Nephron progenitor cell (in vitro differentiated cells): ENCODE measurements around the gene DSTN.
A peak's percentile ranks its signal among the peaks of the same experiment; 100 is the strongest.

Experiments
- DNase-seq: peaks from one replicate; pipeline ENCODE4 v3.0.0; 2021
- H3K27ac Mint-ChIP-seq: 2 replicates; pipeline ENCODE4 v1.8.0; 2021; ENCODE audit warnings: mild to moderate bottlenecking, moderate library complexity, mixed read lengths
- H3K27me3 Mint-ChIP-seq: 2 replicates; pipeline ENCODE4 v1.8.0; 2021; ENCODE audit warnings: mild to moderate bottlenecking, low read depth, mixed read lengths; ENCODE audit not compliant: poor library complexity
- H3K36me3 Mint-ChIP-seq: 2 replicates; pipeline ENCODE4 v1.8.0; 2021; ENCODE audit warnings: low read depth, mixed read lengths
- H3K4me1 Mint-ChIP-seq: 2 replicates; pipeline ENCODE4 v1.8.0; 2021; ENCODE audit warnings: mixed read lengths
- H3K4me3 Mint-ChIP-seq: 2 replicates; pipeline ENCODE4 v1.8.0; 2021; ENCODE audit warnings: mild to moderate bottlenecking, moderate library complexity, mixed read lengths
- H3K9me3 Mint-ChIP-seq: 2 replicates; pipeline ENCODE4 v1.8.0; 2021; ENCODE audit warnings: mild to moderate bottlenecking, moderate library complexity, mixed read lengths
- CTCF ChIP-seq: fragments of 200-600 bp; sonication (generic); IDR thresholded peaks from 2 replicates; pipeline ENCODE4 v1.5.0; 2021; ENCODE audit warnings: antibody characterized with exemption

DSTN gene

GRCh38 chr20:17593902-17594301, 24.0 kb downstream of the DSTN start:
- Mint-ChIP-seq H3K36me3 (peaks cover 54% of the 10 kb centered on the region), H3K9me3 (peaks cover 17% of the 10 kb centered on the region), H3K27ac (no peak overlapping the region), H3K4me1 (no peaks in the 10 kb centered on the region), H3K27me3 (no peaks in the 10 kb centered on the region), H3K4me3 (no peak overlapping the region)
- TF ChIP-seq CTCF, result no peak
- DNase-seq, result no peak

GRCh38 chr20:17594443-17594842, 24.6 kb downstream of the DSTN start:
- Mint-ChIP-seq H3K4me1 (no peaks in the 10 kb centered on the region), H3K4me3 (no peak overlapping the region), H3K27ac (no peak overlapping the region), H3K36me3 (peaks cover 55% of the 10 kb centered on the region), H3K9me3 (peaks cover 17% of the 10 kb centered on the region), H3K27me3 (no peaks in the 10 kb centered on the region)
- no peak for TF ChIP-seq CTCF
- DNase-seq, result no peak

GRCh38 chr20:17595856-17596255, 26.0 kb downstream of the DSTN start:
- Mint-ChIP-seq H3K27ac (no peak overlapping the region), H3K9me3 (peaks cover 17% of the 10 kb centered on the region), H3K36me3 (peaks cover 57% of the 10 kb centered on the region), H3K4me3 (no peak overlapping the region), H3K4me1 (no peaks in the 10 kb centered on the region), H3K27me3 (no peaks in the 10 kb centered on the region)
- no peak for TF ChIP-seq CTCF
- no peak for DNase-seq

- peaks cover 57% of the 10 kb centered on the region for H3K36me3 Mint-ChIP-seq
- TF ChIP-seq CTCF, result no peak
- H3K27ac Mint-ChIP-seq, result no peak overlapping the region
- H3K4me3 Mint-ChIP-seq, result no peak overlapping the region
- no peak for DNase-seq
- H3K27me3 Mint-ChIP-seq, result no peaks in the 10 kb centered on the region
- H3K9me3 Mint-ChIP-seq, result peaks cover 17% of the 10 kb centered on the region
- H3K4me1 Mint-ChIP-seq, result peaks cover 4% of the 10 kb centered on the region
These were observed 28.2 kb downstream of the DSTN start for GRCh38 chr20:17598013-17598550.

- H3K27me3 Mint-ChIP-seq, result no peaks in the 10 kb centered on the region
- peak overlapping the region; percentile 86 for H3K27ac Mint-ChIP-seq
- H3K9me3 Mint-ChIP-seq, result peaks cover 13% of the 10 kb centered on the region
- peaks cover 14% of the 10 kb centered on the region for H3K4me1 Mint-ChIP-seq
- no peak overlapping the region for H3K4me3 Mint-ChIP-seq
- H3K36me3 Mint-ChIP-seq, result peaks cover 49% of the 10 kb centered on the region
- no peak for DNase-seq
- TF ChIP-seq CTCF, result no peak
These were observed 32.1 kb downstream of the DSTN start for GRCh38 chr20:17601957-17602356.

- peaks cover 8% of the 10 kb centered on the region for H3K9me3 Mint-ChIP-seq
- TF ChIP-seq CTCF, result no peak
- no peak for DNase-seq
- H3K27ac Mint-ChIP-seq, result no peak overlapping the region
- H3K36me3 Mint-ChIP-seq, result peaks cover 44% of the 10 kb centered on the region
- H3K4me1 Mint-ChIP-seq, result peaks cover 14% of the 10 kb centered on the region
- no peaks in the 10 kb centered on the region for H3K27me3 Mint-ChIP-seq
- H3K4me3 Mint-ChIP-seq, result no peak overlapping the region
These were observed 32.6 kb downstream of the DSTN start for GRCh38 chr20:17602493-17602892.
